Coronary artery (tissue), 2 donors: ENCODE results near the gene MB21D2.

ENCODE experiments used
- DNase-seq: peaks from one replicate; pipeline ENCODE4 v3.0.0-alpha.2; 2017; ENCODE audit warnings: low spot score
- H3K27ac ChIP-seq, 2 donors: fragments of 200-600 bp; sonication (generic); one replicate each; pipeline ENCODE4 v1.5.1; 2016 to 2019
- H3K4me3 ChIP-seq: fragments of 200-600 bp; sonication (generic); 2 replicates; pipeline ENCODE4 v1.5.1; 2016; ENCODE audit warnings: mild to moderate bottlenecking, moderate library complexity
- TF ChIP-seq, protein P1 (sequence below): fragments of 200-600 bp; sonication (generic); IDR thresholded peaks from one replicate; pipeline ENCODE4 v1.5.1; 2019; ENCODE audit warnings: antibody characterized with exemption

MB21D2 gene

DNA sequence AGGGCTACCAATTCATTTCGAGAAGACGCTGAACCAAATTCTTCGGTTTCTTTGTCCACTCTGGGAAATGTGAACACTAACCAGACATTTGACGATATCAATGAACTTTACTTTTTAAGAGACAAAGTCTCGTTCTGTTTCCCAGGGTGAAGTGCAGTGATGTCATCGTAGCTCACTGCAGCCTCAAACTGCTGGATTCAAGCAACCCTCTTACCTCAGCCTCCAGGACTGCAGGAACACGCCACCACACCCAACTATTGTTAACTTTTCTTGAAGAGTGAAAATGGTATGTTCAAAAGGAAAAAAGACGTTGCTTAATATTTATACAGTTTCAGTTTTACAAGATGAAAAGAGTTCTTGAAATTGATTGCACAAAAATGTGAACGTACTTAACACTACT is 30.6 kb downstream of the MB21D2 start:
- no peak for DNase-seq
- no peak overlapping the region for H3K27ac ChIP-seq
- TF ChIP-seq, protein P1, sequence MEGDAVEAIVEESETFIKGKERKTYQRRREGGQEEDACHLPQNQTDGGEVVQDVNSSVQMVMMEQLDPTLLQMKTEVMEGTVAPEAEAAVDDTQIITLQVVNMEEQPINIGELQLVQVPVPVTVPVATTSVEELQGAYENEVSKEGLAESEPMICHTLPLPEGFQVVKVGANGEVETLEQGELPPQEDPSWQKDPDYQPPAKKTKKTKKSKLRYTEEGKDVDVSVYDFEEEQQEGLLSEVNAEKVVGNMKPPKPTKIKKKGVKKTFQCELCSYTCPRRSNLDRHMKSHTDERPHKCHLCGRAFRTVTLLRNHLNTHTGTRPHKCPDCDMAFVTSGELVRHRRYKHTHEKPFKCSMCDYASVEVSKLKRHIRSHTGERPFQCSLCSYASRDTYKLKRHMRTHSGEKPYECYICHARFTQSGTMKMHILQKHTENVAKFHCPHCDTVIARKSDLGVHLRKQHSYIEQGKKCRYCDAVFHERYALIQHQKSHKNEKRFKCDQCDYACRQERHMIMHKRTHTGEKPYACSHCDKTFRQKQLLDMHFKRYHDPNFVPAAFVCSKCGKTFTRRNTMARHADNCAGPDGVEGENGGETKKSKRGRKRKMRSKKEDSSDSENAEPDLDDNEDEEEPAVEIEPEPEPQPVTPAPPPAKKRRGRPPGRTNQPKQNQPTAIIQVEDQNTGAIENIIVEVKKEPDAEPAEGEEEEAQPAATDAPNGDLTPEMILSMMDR = no peak

DNA sequence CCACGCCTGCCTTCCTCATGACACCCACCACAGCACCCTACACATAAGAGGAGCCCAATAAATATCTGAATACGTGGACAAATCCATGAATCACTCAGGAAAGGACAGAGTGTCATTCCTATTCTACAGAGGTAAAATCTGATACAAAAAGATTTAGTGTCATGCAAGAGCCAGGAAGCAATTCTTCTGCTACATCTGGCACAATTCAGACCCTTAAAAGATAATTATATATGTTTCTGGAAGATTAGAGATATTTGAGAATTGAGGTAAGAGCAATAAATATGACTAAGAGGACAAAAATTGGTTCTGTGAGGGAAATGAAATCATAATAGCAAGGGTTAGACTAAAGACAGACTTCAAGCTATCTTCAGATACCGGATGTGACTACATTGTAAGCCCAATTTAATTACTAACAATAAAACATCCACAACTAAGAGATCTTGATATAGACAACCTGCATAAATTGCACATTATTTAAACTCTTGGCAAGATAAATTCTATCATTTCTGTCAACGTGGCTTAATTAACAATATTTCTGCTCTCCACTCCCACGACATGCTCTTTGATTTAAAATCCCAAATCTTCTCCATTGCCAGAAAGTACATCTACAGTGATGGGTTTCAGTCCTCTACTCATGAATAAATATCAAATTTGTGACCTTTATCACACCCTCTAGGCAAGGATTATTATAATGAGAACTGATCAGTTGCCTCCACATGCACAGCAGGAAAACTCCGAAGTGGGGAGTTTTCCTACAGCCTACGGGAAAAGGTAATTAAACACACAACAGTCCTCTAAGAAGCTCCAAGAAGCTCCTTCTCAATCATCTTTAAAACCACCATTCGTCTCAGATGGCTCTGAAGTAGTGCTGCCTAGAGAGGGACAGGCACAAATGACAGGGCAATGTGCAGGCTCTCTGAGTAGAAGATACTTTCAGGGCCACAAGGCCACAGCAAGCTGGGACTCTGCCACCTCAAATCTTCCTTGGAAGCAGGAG is 32.6 kb downstream of the MB21D2 start:
- H3K4me3 ChIP-seq = no peak overlapping the region
- H3K27ac ChIP-seq = no peak overlapping the region
- TF ChIP-seq, protein P1 = no peak
- no peak for DNase-seq

More for the DNA sequence above, 30.6 kb downstream of the MB21D2 start:
- H3K4me3 ChIP-seq = no peak overlapping the region

DNA sequence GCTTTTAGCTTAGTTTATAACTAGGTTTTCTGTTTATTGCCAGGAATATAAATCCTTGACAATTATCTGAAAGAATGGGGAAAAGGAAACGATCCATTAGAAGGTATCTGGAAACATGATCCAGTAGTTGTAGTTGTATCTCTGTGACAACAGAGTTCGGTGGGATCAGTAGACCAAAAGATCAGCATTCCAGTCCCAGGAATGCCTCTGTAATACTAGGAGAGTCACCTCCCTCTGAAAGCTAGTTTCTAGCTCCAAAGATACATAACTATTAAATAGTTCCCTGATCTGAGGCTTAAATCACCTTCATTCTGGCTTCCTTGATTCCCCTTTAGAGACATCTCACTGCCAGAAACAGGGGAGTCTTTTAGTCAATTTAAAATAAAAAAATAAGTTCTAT is 34.1 kb downstream of the MB21D2 start:
- DNase-seq = no peak
- Histone ChIP-seq H3K4me3 (no peak overlapping the region), H3K27ac (no peak overlapping the region)
- TF ChIP-seq, protein P1 = no peak

DNA sequence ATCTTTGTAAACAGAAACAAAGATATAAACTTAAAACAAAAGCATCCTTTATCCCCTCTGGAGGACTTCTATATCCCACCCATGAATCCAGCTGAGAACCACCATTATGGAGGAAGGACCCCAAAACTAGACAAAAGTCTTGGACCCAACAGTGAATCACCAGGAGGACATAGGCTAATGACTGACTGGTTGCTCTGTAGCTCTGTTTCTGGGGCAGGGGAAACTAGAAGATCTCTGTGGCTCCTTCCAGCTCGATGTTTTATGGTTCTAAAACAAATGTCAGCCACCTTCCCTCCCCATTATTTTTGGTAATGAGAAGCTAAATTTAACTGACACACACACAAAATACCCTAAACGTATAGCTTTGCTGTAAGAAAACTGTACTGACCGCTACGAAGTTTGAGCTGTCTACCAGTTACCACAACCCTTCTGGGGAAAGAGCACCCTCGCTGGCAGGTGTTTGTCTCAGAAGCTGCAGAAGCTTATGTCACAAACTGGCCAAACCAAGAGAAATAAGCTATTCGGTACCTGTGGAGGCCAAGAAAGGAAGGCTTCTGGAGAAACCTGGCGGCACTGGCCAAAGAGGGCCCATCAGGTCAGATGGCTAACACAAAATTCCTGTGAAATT is 36.4 kb downstream of the MB21D2 start:
- Histone ChIP-seq H3K4me3 (no peak overlapping the region), H3K27ac (no peak overlapping the region)
- no peak for DNase-seq
- TF ChIP-seq, protein P1 = no peak

DNA sequence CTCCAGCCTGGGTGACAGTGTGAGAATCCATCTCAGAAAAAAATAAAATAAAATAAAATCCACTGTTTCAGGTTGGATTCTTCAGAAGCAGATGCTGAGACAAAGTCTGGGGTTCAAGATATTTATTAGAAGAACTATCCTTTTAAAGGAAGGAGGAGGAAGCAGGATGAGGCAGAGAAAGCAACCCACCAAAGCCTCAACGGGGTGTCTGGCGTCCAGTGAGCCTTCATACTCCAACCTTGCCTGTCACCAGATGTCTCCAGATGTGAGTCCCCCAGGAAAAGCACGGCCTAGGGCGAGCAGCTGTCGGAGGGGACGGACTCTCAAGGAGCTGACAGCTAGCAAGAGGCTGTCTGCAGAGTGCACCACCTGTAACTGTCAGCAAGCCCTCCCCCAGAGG is 37.3 kb downstream of the MB21D2 start:
- no peak for DNase-seq
- H3K27ac ChIP-seq = no peak overlapping the region
- TF ChIP-seq, protein P1 = no peak
- H3K4me3 ChIP-seq = no peak overlapping the region

DNA sequence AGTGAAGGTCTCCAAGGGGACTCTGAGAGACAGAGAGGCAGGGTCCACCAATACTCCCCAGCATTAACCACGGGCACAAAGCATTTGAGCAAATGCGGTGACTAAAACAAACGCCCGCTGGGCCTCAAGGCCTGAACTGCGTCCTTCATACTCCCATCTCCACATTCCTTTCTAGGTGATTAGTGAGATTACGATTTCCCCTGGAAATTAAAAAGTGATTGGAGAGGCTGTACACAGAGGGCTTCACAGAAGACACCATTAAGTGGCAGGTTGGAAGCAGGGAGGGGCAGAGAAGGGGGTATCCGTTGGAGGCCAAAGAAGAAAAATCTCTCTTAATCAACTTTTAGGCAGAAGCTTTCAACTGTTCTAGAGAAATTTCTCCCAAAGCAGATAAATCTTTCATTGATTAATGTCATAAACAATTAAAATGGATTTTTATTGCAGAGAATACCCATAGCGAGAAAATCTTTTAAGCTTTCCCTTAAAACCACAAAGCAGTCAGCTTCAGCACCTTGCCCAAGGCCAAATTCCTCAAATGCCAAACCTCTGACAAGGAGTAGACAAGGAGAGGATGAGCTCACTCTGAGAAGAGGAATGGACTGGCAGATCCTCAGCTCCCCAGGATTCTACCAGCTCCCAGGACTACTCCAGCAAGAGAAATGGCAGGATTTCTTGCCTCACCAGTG is 38.2 kb downstream of the MB21D2 start:
- H3K4me3 ChIP-seq = no peak overlapping the region
- no peak overlapping the region for H3K27ac ChIP-seq
- TF ChIP-seq, protein P1 = no peak
- no peak for DNase-seq
